ENCODE results near the gene MIXL1.
"Not testable (repeated sequence)": the region's sequence is repeated elsewhere in the genome, so short reads cannot be mapped to it uniquely, and the experiment has no call there.

MIXL1 gene

DNA sequence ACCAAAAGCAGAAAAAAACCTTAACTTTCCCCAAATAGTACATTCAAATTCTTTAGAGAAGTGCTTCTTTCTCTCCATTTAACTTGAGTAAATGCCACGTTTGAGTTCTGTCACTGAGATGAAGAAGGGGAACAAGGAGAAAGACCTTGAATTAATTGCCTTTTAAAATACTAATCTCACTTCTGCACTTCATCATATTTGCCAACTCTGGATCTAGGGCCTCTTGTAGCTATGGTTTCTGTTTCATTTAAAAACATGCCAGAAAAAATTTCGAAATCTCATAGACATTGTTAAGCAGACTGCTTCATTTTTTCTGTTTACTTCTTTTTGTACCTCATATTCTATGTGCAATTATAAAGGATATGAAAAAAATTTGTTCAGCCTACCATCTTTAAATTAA is 24.6 kb downstream of the MIXL1 start:
- Histone ChIP-seq H3K9me2 (replicated peaks; ENCODE audit: low read depth, low read length) (no peaks in the 10 kb centered on the region), H3K36me3 (ENCODE audit: insufficient read depth, low read length) (peaks cover 50% of the 10 kb centered on the region; the same call in 1 of the 2 replicates), H3K9me3 (ENCODE audit: insufficient read depth, low read depth, low read length) (no peaks in the 10 kb centered on the region), H3K79me2 (ENCODE audit: insufficient read depth, low read length) (no peaks in the 10 kb centered on the region), H3K4me3 (ENCODE audit: low read length, poor library complexity, severe bottlenecking) (no peak overlapping the region), H3K27me3 (ENCODE audit: insufficient read depth, low read length, poor library complexity, severe bottlenecking) (no peaks in the 10 kb centered on the region), H3K4me2 (ENCODE audit: low read depth, low read length, poor library complexity, severe bottlenecking) (no peak overlapping the region), H3F3A (ENCODE audit: low read depth) (no peaks in the 10 kb centered on the region), H4K20me1 (ENCODE audit: insufficient read depth, low read length, poor library complexity, severe bottlenecking) (no peaks in the 10 kb centered on the region), H3K4me1 (ENCODE audit: insufficient read depth, low read length, poor library complexity, severe bottlenecking) (no peaks in the 10 kb centered on the region), H2AFZ (ENCODE audit: low read length) (no peak overlapping the region), H3K9ac (ENCODE audit: low read depth, low read length, poor library complexity, severe bottlenecking) (no peak overlapping the region)
- TF ChIP-seq EZH2phosphoT487 (IDR thresholded peaks at IDR 0.05; ENCODE audit: borderline replicate concordance) = no peak
- TF ChIP-seq, protein P1, sequence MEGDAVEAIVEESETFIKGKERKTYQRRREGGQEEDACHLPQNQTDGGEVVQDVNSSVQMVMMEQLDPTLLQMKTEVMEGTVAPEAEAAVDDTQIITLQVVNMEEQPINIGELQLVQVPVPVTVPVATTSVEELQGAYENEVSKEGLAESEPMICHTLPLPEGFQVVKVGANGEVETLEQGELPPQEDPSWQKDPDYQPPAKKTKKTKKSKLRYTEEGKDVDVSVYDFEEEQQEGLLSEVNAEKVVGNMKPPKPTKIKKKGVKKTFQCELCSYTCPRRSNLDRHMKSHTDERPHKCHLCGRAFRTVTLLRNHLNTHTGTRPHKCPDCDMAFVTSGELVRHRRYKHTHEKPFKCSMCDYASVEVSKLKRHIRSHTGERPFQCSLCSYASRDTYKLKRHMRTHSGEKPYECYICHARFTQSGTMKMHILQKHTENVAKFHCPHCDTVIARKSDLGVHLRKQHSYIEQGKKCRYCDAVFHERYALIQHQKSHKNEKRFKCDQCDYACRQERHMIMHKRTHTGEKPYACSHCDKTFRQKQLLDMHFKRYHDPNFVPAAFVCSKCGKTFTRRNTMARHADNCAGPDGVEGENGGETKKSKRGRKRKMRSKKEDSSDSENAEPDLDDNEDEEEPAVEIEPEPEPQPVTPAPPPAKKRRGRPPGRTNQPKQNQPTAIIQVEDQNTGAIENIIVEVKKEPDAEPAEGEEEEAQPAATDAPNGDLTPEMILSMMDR (conservative IDR thresholded peaks at IDR 0.05; ENCODE audit: low read length) = no peak

DNA sequence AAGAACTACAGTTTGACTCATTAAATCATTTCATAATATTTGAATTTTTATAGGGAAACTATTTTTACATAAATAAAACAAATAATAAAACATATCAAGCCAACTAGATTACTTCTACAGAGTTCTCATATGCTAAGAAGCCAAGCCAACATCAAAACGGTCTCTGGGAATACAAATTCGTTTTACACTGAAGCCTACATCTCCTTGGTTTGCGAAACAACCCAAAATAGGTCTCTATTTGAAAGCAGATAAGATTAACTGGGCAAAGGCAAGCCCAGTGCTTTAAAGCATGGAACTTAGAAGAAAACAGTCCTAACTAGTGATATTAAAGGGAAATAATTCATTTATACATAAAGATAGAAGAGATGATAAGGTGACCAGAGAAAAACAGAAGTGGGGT is 25.3 kb downstream of the MIXL1 start:
- Histone ChIP-seq H3K9me2 (replicated peaks; ENCODE audit: low read depth, low read length) (no peaks in the 10 kb centered on the region), H3K79me2 (ENCODE audit: insufficient read depth, low read length) (no peaks in the 10 kb centered on the region), H3K36me3 (ENCODE audit: insufficient read depth, low read length) (peaks cover 52% of the 10 kb centered on the region; the same call in 1 of the 2 replicates), H3F3A (ENCODE audit: low read depth) (no peaks in the 10 kb centered on the region), H3K4me1 (ENCODE audit: insufficient read depth, low read length, poor library complexity, severe bottlenecking) (no peaks in the 10 kb centered on the region), H3K27me3 (ENCODE audit: insufficient read depth, low read length, poor library complexity, severe bottlenecking) (no peaks in the 10 kb centered on the region), H3K9me3 (ENCODE audit: insufficient read depth, low read depth, low read length) (no peaks in the 10 kb centered on the region), H4K20me1 (ENCODE audit: insufficient read depth, low read length, poor library complexity, severe bottlenecking) (no peaks in the 10 kb centered on the region), H3K4me2 (ENCODE audit: low read depth, low read length, poor library complexity, severe bottlenecking) (no peak overlapping the region), H3K4me3 (ENCODE audit: low read length, poor library complexity, severe bottlenecking) (no peak overlapping the region), H3K9ac (ENCODE audit: low read depth, low read length, poor library complexity, severe bottlenecking) (no peak overlapping the region), H2AFZ (ENCODE audit: low read length) (no peak overlapping the region)
- TF ChIP-seq EZH2phosphoT487 (IDR thresholded peaks at IDR 0.05; ENCODE audit: borderline replicate concordance) = no peak

DNA sequence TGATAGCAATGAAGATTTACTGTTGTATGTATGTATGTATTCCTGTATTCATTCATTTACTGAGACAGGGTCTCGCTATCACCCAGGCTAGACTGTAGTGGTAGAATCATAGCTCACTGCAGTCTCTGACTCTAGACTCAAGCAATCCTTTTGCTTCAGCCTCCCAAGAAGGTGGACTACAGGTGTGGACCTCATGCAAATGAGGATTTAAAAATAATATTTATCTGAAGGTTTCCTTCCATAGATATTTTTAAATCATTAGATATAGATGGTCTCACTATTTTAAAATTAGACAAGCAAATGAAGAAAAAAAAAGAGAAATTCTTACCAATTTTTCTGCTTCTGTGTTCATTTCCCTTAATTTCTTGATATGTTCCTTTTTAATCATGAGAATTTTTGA is 27.0 kb downstream of the MIXL1 start:
- H3K9ac ChIP-seq (ENCODE audit: low read depth, low read length, poor library complexity, severe bottlenecking) = no peak overlapping the region
- no peak for TF ChIP-seq EZH2phosphoT487 (IDR thresholded peaks at IDR 0.05; ENCODE audit: borderline replicate concordance)
- TF ChIP-seq, protein P1 (conservative IDR thresholded peaks at IDR 0.05; ENCODE audit: low read length) = no peak
- no peaks in the 10 kb centered on the region for H4K20me1 ChIP-seq (ENCODE audit: insufficient read depth, low read length, poor library complexity, severe bottlenecking)
- H3K79me2 ChIP-seq (ENCODE audit: insufficient read depth, low read length) = no peaks in the 10 kb centered on the region
- no peaks in the 10 kb centered on the region for H3K9me2 ChIP-seq (replicated peaks; ENCODE audit: low read depth, low read length)
- H3K36me3 ChIP-seq (ENCODE audit: insufficient read depth, low read length) = peaks cover 44% of the 10 kb centered on the region; the same call in 1 of the 2 replicates
- H3K9me3 ChIP-seq (ENCODE audit: insufficient read depth, low read depth, low read length) = no peaks in the 10 kb centered on the region
- H3K27me3 ChIP-seq (ENCODE audit: insufficient read depth, low read length, poor library complexity, severe bottlenecking) = no peaks in the 10 kb centered on the region
- no peaks in the 10 kb centered on the region for H3F3A ChIP-seq (ENCODE audit: low read depth)
- no peak overlapping the region for H3K4me3 ChIP-seq (ENCODE audit: low read length, poor library complexity, severe bottlenecking)
- no peaks in the 10 kb centered on the region for H3K4me1 ChIP-seq (ENCODE audit: insufficient read depth, low read length, poor library complexity, severe bottlenecking)
- no peak overlapping the region for H3K4me2 ChIP-seq (ENCODE audit: low read depth, low read length, poor library complexity, severe bottlenecking)
- no peak overlapping the region for H2AFZ ChIP-seq (ENCODE audit: low read length)

DNA sequence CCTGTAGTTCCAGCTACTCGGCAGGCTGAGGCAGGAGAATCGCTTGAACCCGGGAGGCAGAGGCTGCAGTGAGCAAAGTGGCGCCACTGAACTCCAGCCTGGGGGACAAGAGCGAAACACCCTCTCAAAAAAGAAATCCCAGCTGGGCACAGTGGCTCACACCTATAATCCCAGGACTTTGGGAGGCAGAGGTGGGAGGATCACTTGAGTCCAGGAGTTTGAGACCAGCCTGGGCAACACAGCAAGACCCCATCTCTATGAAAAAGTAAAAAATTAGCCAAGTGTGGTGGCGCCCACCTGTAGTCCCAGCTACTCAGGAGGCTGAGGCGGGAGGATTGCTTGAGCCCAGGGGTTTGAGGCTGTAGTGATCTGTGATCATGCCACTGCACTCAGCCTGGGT is 29.4 kb downstream of the MIXL1 start:
- H3K9me3 ChIP-seq (ENCODE audit: insufficient read depth, low read depth, low read length); H3K4me1 ChIP-seq (ENCODE audit: insufficient read depth, low read length, poor library complexity, severe bottlenecking); H3K27me3 ChIP-seq (ENCODE audit: insufficient read depth, low read length, poor library complexity, severe bottlenecking); H3K9me2 ChIP-seq (replicated peaks; ENCODE audit: low read depth, low read length); H3K9ac ChIP-seq (ENCODE audit: low read depth, low read length, poor library complexity, severe bottlenecking); H3K79me2 ChIP-seq (ENCODE audit: insufficient read depth, low read length); H3F3A ChIP-seq (ENCODE audit: low read depth); H3K4me2 ChIP-seq (ENCODE audit: low read depth, low read length, poor library complexity, severe bottlenecking); H2AFZ ChIP-seq (ENCODE audit: low read length); H4K20me1 ChIP-seq (ENCODE audit: insufficient read depth, low read length, poor library complexity, severe bottlenecking); H3K4me3 ChIP-seq (ENCODE audit: low read length, poor library complexity, severe bottlenecking): not testable (repeated sequence)
- H3K36me3 ChIP-seq (ENCODE audit: insufficient read depth, low read length) = peaks cover 45% of the 10 kb centered on the region; the same call in 1 of the 2 replicates

Data from Loucy (cell line).